Uterus (tissue), 2 donors: ENCODE measurements around the gene MLLT6.

ENCODE experiments used
- POLR2A ChIP-seq, 2 donors: fragments of 450-650 bp; IDR thresholded peaks; one replicate each; pipeline ENCODE4 v1.6.1; 2016; ENCODE audit warnings: antibody characterized with exemption in 2 of 2, mild to moderate bottlenecking in 1 of 2, moderate library complexity in 1 of 2
- TF ChIP-seq, protein P1 (sequence below), 4 experiments: fragments of 200-600 bp in 2 of 4; fragments of 450-650 bp in 2 of 4; sonication (generic) in 2 of 4; IDR thresholded peaks; one replicate each; pipeline ENCODE4 v1.5.1; 2016 to 2019; ENCODE audit warnings: antibody characterized with exemption in 4 of 4, mild to moderate bottlenecking in 2 of 4, moderate library complexity in 1 of 4

DNA sequence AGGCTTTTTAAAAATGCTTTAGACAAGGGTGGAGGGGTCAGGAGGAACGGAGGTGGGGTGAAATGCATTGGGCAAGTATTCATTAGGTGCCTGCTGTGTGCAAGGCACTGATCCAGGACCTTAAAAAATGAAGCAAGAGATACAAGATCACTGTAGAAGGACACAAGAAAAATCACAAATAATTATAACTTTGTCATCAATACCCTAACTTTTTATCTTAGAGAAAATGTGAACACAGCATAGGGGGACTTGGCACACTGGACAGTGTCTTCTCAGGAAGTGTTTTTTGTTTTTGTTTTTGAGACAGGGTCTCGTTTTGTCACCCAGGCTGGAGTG lies 37.3 kb upstream of the MLLT6 start:
- TF ChIP-seq, protein P1, sequence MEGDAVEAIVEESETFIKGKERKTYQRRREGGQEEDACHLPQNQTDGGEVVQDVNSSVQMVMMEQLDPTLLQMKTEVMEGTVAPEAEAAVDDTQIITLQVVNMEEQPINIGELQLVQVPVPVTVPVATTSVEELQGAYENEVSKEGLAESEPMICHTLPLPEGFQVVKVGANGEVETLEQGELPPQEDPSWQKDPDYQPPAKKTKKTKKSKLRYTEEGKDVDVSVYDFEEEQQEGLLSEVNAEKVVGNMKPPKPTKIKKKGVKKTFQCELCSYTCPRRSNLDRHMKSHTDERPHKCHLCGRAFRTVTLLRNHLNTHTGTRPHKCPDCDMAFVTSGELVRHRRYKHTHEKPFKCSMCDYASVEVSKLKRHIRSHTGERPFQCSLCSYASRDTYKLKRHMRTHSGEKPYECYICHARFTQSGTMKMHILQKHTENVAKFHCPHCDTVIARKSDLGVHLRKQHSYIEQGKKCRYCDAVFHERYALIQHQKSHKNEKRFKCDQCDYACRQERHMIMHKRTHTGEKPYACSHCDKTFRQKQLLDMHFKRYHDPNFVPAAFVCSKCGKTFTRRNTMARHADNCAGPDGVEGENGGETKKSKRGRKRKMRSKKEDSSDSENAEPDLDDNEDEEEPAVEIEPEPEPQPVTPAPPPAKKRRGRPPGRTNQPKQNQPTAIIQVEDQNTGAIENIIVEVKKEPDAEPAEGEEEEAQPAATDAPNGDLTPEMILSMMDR (IDR thresholded peaks at IDR 0.05): no peak
- no peak for TF ChIP-seq POLR2A (IDR thresholded peaks at IDR 0.05)
